Hepatocyte (in vitro differentiated cells): ENCODE results near the gene ZNF804A. TPM values are rescaled to one million over a fixed set of nuclear protein-coding genes. Genes with fewer than 3 reads are reported as not detected.
"Not testable (repeated sequence)": the region's sequence is repeated elsewhere in the genome, so short reads cannot be mapped to it uniquely, and the experiment has no call there.

Experiments used
- DNase-seq: peaks from one replicate; pipeline ENCODE4 v3.0.0-alpha.2; 2016; ENCODE audit warnings: low spot score
- H2AFZ ChIP-seq: fragments of 200-600 bp; sonication (generic); 2 replicates; pipeline ENCODE4 v1.6.0; 2016; ENCODE audit warnings: antibody characterized with exemption, mild to moderate bottlenecking
- H3K27ac ChIP-seq: fragments of 200-600 bp; sonication (generic); 2 replicates; pipeline ENCODE4 v1.5.1; 2016; ENCODE audit warnings: mild to moderate bottlenecking
- H3K27me3 ChIP-seq: fragments of 200-600 bp; sonication (generic); 2 replicates; pipeline ENCODE4 v1.6.1; 2016
- H3K36me3 ChIP-seq: fragments of 200-600 bp; sonication (generic); replicated peaks from 2 replicates; pipeline ENCODE4 v1.5.1; 2016; ENCODE audit warnings: low read depth; ENCODE audit not compliant: insufficient read depth
- H3K4me1 ChIP-seq: fragments of 200-600 bp; sonication (generic); 2 replicates; pipeline ENCODE4 v1.5.1; 2016; ENCODE audit warnings: mild to moderate bottlenecking, moderate library complexity; ENCODE audit not compliant: insufficient read depth
- H3K4me2 ChIP-seq: fragments of 200-600 bp; sonication (generic); 2 replicates; pipeline ENCODE4 v1.6.0; 2016
- H3K4me3 ChIP-seq: fragments of 200-600 bp; sonication (generic); 2 replicates; pipeline ENCODE4 v1.5.1; 2016; ENCODE audit warnings: mild to moderate bottlenecking
- H3K79me2 ChIP-seq: fragments of 200-600 bp; sonication (generic); 2 replicates; pipeline ENCODE4 v1.6.0; 2017; ENCODE audit warnings: mild to moderate bottlenecking
- H3K9me2 ChIP-seq: fragments of 200-600 bp; sonication (generic); replicated peaks from 2 replicates; pipeline ENCODE4 v1.6.0; 2017; ENCODE audit warnings: mild to moderate bottlenecking; ENCODE audit not compliant: insufficient read depth
- H3K9me3 ChIP-seq: fragments of 200-600 bp; sonication (generic); 2 replicates; pipeline ENCODE4 v1.5.1; 2016; ENCODE audit warnings: low read depth, mild to moderate bottlenecking
- H4K20me1 ChIP-seq: fragments of 200-600 bp; sonication (generic); 2 replicates; pipeline ENCODE4 v1.6.0; 2016; ENCODE audit warnings: mild to moderate bottlenecking; ENCODE audit not compliant: insufficient read depth, poor library complexity, severe bottlenecking
- CTCF ChIP-seq: fragments of 200-600 bp; sonication (generic); IDR thresholded peaks from 2 replicates; pipeline ENCODE4 v1.5.1; 2016; ENCODE audit warnings: antibody characterized with exemption, mild to moderate bottlenecking; ENCODE audit not compliant: poor library complexity
- EZH2 ChIP-seq: fragments of 200-600 bp; sonication (generic); IDR thresholded peaks from 2 replicates; pipeline ENCODE4 v1.6.1; 2016; ENCODE audit warnings: antibody characterized with exemption, mild to moderate bottlenecking, borderline replicate concordance
- EZH2phosphoT487 ChIP-seq: fragments of 200-600 bp; sonication (generic); IDR thresholded peaks from one replicate; pipeline ENCODE4 v1.6.1; 2018; ENCODE audit warnings: antibody characterized with exemption, mild to moderate bottlenecking, low read depth, moderate library complexity; ENCODE audit not compliant: unreplicated experiment, severe bottlenecking
- whole genome bisulfite sequencing: methylation state at CpG from one replicate; pipeline ENCODE4 v1.1.6; 2016; ENCODE audit warnings: low lambda C conversion rate; ENCODE audit errors: missing lambda C conversion rate; 5-methylcytosine and 5-hydroxymethylcytosine counted together
- polyA plus RNA-seq: library from polyadenylated mRNA; unstranded; fragments of >200 nt; fragmentation: Nextera tagmentation; extraction: Ambion mirVana; gene quantifications from 2 replicates; pipeline ENCODE4 v1.2.1, GENCODE V29; 2016
- total RNA-seq: library from RNA; depleted of rRNA; stranded (reverse); fragments of >200 nt; gene quantifications from 2 replicates; pipeline ENCODE4 v1.2.3, GENCODE V29; 2014

The ZNF804A gene
- total and polyA plus RNA-seq, 2 experiments from 2014 or later = 1.7 to 2.3 TPM

- Histone ChIP-seq H3K4me1 (no peaks in the 10 kb centered on the region), H4K20me1 (no peaks in the 10 kb centered on the region), H3K9me3 (no peaks in the 10 kb centered on the region), H3K27me3 (no peaks in the 10 kb centered on the region), H2AFZ (no peak overlapping the region), H3K4me3 (no peak overlapping the region), H3K27ac (no peak overlapping the region), H3K4me2 (no peak overlapping the region), H3K9me2 (no peaks in the 10 kb centered on the region), H3K36me3 (no peaks in the 10 kb centered on the region), H3K79me2 (no peaks in the 10 kb centered on the region)
- no peak for TF ChIP-seq EZH2
- no peak for TF ChIP-seq EZH2phosphoT487
- no peak for TF ChIP-seq CTCF
- 92% methylated on average over 1 of the region's 1 CpG for WGBS
- DNase-seq = no peak
These were observed 157.8 kb downstream of the ZNF804A start for GRCh38 chr2:184756161-184756560.

DNA sequence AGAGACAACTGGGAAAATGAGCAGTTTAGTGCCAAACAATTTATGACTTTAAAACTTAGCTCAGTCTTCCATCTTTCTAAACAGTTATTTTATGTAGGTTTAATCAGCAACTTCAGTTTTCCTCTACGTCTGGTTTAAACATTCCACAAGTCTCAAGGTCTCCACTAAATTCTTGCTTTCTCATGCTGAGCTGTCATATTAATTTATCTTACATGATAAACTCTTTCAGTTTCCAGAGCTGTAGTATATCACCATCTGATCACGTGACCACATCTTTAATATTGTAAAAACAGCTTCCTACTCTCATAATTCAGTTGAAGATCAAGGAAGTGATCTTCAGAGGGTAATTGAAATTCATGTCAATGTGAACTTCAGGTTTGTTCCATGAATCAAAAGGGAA lies 158.6 kb downstream of the ZNF804A start:
- 57% methylated on average over 2 of the region's 2 CpGs for WGBS
- no peak overlapping the region for H3K4me3 ChIP-seq
- no peaks in the 10 kb centered on the region for H3K9me3 ChIP-seq
- no peaks in the 10 kb centered on the region for H3K79me2 ChIP-seq
- no peak overlapping the region for H3K27ac ChIP-seq
- H3K4me1 ChIP-seq = no peaks in the 10 kb centered on the region
- no peaks in the 10 kb centered on the region for H4K20me1 ChIP-seq
- no peak overlapping the region for H3K4me2 ChIP-seq
- H3K27me3 ChIP-seq = no peaks in the 10 kb centered on the region
- no peak overlapping the region for H2AFZ ChIP-seq
- DNase-seq = no peak
- H3K9me2 ChIP-seq = no peaks in the 10 kb centered on the region
- H3K36me3 ChIP-seq = no peaks in the 10 kb centered on the region
- TF ChIP-seq CTCF = no peak
- no peak for TF ChIP-seq EZH2phosphoT487
- TF ChIP-seq EZH2 = no peak

DNA sequence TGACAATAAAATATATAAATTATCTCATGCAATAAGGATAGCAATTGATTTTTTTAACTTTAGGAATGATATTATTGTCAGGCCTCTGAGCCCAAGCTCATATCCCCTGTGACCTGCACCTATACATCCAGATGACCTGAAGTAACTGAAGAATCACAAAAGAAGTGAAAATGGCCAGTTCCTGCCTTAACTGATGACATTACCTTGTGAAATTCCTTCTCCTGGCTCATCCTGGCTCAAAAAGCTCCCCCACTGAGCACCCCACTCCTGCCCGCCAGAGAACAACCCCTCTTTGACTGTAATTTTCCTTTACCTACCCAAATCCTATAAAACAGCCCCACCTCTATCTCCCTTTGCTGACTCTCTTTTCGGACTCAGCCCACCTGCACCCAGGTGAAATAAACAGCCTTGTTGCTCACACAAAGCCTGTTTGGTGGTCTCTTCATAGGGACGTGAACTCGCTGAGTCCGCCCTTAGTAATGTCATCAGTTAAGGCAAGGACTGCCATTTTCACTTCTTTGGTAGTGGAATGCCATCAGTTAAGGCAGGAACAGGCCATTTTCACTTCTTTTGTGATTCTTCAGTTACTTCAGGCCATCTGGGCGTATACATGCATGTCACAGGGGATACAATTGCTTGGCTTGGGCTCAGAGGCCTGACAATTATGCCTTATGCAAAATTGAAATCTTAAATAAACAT lies 161.4 kb downstream of the ZNF804A start:
- not testable (repeated sequence) for H3K4me2 ChIP-seq, H3K79me2 ChIP-seq, DNase-seq, H3K27ac ChIP-seq, H3K4me1 ChIP-seq, H4K20me1 ChIP-seq, H2AFZ ChIP-seq, H3K27me3 ChIP-seq, H3K9me2 ChIP-seq, H3K9me3 ChIP-seq, H3K4me3 ChIP-seq, H3K36me3 ChIP-seq
- WGBS = 91% methylated on average over 6 of the region's 6 CpGs

- H3K4me3 ChIP-seq = no peak overlapping the region
- no peaks in the 10 kb centered on the region for H3K4me1 ChIP-seq
- H4K20me1 ChIP-seq = no peaks in the 10 kb centered on the region
- no peaks in the 10 kb centered on the region for H3K79me2 ChIP-seq
- no peak overlapping the region for H3K4me2 ChIP-seq
- no peaks in the 10 kb centered on the region for H3K36me3 ChIP-seq
- H3K27ac ChIP-seq = no peak overlapping the region
- H3K9me2 ChIP-seq = no peaks in the 10 kb centered on the region
- H3K9me3 ChIP-seq = no peaks in the 10 kb centered on the region
- DNase-seq = no peak
- 78% methylated on average over 2 of the region's 2 CpGs for WGBS
- no peak overlapping the region for H2AFZ ChIP-seq
- TF ChIP-seq CTCF (no peak), EZH2phosphoT487 (no peak), EZH2 (no peak)
- no peaks in the 10 kb centered on the region for H3K27me3 ChIP-seq
These were observed 162.6 kb downstream of the ZNF804A start for GRCh38 chr2:184760931-184761330.
